ENCODE data around the gene FIG4.

DNA sequence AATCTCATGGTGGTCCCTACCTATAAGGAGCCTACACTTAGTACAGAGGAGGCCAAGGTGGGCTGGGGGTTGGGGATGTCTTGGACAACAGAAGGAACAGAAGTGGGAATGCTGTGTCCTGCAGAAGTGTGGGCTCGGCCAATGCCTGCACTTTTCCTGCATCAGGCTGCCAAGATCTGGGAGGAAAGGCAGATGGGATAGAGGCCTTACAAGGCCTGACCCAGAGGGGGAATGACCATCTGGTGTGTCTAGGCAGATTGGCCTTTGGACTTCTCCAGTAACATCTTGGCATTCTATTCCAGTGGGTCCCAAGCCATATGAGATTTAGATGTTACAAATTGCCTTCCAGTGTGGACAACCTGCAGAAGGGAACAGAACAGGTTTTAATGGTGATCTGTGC is 162.3 kb downstream of the FIG4 start:
- TF ChIP-seq, protein P1, sequence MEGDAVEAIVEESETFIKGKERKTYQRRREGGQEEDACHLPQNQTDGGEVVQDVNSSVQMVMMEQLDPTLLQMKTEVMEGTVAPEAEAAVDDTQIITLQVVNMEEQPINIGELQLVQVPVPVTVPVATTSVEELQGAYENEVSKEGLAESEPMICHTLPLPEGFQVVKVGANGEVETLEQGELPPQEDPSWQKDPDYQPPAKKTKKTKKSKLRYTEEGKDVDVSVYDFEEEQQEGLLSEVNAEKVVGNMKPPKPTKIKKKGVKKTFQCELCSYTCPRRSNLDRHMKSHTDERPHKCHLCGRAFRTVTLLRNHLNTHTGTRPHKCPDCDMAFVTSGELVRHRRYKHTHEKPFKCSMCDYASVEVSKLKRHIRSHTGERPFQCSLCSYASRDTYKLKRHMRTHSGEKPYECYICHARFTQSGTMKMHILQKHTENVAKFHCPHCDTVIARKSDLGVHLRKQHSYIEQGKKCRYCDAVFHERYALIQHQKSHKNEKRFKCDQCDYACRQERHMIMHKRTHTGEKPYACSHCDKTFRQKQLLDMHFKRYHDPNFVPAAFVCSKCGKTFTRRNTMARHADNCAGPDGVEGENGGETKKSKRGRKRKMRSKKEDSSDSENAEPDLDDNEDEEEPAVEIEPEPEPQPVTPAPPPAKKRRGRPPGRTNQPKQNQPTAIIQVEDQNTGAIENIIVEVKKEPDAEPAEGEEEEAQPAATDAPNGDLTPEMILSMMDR (IDR thresholded peaks at IDR 0.05), result no peak
- TF ChIP-seq POLR2A (IDR thresholded peaks at IDR 0.05; ENCODE audit: low read depth) (no peak), POLR2AphosphoS5 (IDR thresholded peaks at IDR 0.05) (no peak), EP300 (IDR thresholded peaks at IDR 0.05) (no peak)
